Measurements from ENCODE around the gene ATG4D.
"Not testable (repeated sequence)": the region's sequence is repeated elsewhere in the genome, so short reads cannot be mapped to it uniquely, and the experiment has no call there.

The ATG4D gene

DNA sequence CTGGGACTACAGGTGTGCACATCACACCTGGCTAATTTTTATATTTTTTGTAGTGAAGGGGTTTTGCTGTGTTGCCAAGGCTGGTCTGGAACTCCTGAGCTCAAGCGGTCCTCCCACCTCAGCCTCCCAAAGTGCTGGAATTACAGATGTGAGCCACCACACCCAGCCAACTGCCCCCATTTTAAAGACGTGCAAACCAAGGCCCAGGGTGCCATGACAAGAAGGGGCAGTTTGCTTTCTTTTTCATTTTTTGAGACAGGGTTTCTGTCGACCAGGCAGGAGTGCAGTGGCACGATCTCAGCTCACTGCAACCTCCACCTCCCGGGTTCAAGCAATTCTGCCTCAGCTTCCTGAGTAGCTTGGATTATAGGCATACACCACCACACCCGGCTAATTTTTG is 30.1 kb downstream of the ATG4D start:
- not testable (repeated sequence) for H3K36me3 Mint-ChIP-seq (ENCODE audit: low read depth); H3K9me3 Mint-ChIP-seq; H3K4me3 Mint-ChIP-seq; H3K27ac Mint-ChIP-seq; H3K27me3 Mint-ChIP-seq
- peaks cover 22% of the 10 kb centered on the region for H3K4me1 Mint-ChIP-seq (ENCODE audit: low read depth)

- no peak overlapping the region for H3K27ac Mint-ChIP-seq
- H3K36me3 Mint-ChIP-seq (ENCODE audit: low read depth): no peaks in the 10 kb centered on the region
- no peaks in the 10 kb centered on the region for H3K27me3 Mint-ChIP-seq
- H3K4me1 Mint-ChIP-seq (ENCODE audit: low read depth): peaks cover 18% of the 10 kb centered on the region
- H3K9me3 Mint-ChIP-seq: no peaks in the 10 kb centered on the region
- no peak overlapping the region for H3K4me3 Mint-ChIP-seq
These were observed 30.8 kb downstream of the ATG4D start for GRCh38 chr19:10574462-10574861.

DNA sequence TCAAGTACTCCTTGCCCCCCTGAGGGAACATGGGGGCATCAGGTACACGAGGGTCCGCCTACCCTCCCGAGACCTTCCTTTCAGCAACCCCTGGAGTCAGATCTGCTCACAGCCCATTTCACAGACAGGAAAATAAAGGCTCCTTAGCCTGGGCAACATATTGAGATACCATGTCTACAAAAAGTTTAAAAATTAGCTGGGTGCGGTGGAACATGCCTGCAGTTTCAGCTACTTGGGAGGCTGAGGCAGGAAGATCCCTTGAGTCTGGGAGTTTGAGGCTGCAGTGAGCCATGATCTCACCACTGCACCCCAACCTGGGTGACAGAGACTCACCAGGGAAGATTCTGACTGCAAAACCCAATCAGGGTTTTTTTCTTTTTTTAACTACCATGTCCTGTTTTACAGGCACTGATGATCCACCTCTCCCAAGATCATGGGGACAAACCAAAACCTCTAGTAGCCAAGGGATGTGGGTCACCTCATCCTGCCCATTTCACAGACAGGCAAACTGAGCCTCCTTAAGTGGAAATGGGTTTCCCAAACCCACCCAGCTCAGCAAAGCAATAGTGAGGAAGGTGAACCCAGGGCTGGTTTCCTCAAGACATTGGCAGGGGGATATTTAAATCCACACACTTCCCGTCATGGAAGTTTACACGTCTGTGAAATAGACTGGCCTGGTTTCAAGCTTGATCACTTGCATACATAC is 31.5 kb downstream of the ATG4D start:
- Mint-ChIP-seq H3K36me3 (ENCODE audit: low read depth) (no peaks in the 10 kb centered on the region), H3K9me3 (no peaks in the 10 kb centered on the region), H3K27me3 (no peaks in the 10 kb centered on the region), H3K27ac (no peak overlapping the region), H3K4me3 (no peak overlapping the region), H3K4me1 (ENCODE audit: low read depth) (peaks cover 12% of the 10 kb centered on the region)

DNA sequence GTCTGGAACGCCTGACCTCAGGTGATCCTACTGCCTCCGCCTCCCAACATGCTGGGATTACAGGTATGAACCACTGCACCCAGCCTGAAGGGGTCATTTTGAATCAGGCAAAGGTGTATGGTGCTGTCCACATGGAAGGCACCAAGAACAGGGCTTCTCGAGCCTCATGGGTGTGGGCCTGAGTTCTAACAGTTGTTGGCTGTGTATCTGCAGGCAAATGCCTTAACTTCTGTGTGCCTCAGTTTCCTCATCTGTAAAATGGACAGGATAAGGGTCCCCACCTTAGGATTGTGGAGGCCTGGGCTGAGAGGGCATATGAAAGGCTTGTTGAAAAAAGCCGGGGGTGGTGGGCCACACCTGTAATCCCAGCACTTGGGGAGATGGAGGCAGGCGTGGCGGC is 34.2 kb downstream of the ATG4D start:
- Mint-ChIP-seq H3K9me3 (no peaks in the 10 kb centered on the region), H3K36me3 (ENCODE audit: low read depth) (no peaks in the 10 kb centered on the region), H3K27ac (no peak overlapping the region), H3K27me3 (no peaks in the 10 kb centered on the region), H3K4me1 (ENCODE audit: low read depth) (peaks cover 6% of the 10 kb centered on the region), H3K4me3 (no peak overlapping the region)

DNA sequence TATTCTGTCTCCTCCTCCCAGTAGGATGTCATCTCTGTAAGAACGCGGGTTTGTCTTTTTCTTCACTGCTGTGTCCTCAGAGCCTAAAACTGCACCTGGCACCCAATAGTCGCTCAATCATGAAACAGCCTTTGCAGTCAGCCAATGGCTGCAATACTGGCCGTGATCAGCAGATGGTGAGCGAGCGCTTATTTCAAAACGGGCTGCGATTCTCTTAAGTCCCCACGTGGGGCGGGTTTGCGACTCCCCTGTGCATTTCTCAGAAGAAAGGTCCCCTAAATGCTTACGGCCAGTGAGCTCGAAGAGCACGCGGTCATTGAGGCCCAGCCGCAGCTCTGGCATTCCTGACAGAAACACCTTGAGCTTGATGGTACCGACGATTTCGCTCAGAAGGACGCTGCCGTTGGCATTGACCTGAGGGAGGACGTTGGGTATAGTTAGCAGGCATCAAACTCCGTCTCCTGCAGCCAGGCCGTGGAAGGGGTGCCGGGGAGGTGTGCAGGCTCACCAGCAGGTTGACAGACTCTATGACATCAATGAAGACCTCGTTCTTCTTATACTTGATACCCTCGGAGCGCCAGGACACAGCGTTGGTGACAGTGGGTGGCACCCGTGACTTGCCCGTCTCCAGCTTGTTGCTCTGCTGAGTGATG is 37.4 kb downstream of the ATG4D start:
- H3K4me3 Mint-ChIP-seq: no peak overlapping the region
- no peaks in the 10 kb centered on the region for H3K27me3 Mint-ChIP-seq
- H3K36me3 Mint-ChIP-seq (ENCODE audit: low read depth): no peaks in the 10 kb centered on the region
- no peaks in the 10 kb centered on the region for H3K9me3 Mint-ChIP-seq
- H3K27ac Mint-ChIP-seq: no peak overlapping the region
- peaks cover 14% of the 10 kb centered on the region for H3K4me1 Mint-ChIP-seq (ENCODE audit: low read depth)

DNA sequence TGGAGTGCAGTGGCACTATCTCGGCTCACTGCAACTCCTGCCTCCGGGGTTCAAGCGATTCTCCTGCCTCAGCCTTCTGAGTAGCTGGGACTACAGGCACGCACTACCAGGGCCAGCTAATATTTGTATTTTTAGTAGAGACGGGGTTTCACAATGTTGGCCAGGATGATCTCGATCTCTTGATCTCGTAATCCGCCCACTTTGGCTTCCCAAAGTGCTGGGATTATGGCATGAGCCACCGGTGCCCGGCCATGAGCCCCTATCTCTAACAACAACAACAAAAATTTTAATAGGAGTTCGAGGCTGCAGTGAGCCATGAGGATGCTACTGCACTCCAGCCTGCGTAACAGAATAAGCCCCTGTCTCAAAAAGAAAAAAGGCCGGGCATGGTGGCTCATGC is 38.4 kb downstream of the ATG4D start:
- H3K4me3 Mint-ChIP-seq: no peak overlapping the region
- H3K9me3 Mint-ChIP-seq: no peaks in the 10 kb centered on the region
- peaks cover 14% of the 10 kb centered on the region for H3K4me1 Mint-ChIP-seq (ENCODE audit: low read depth)
- H3K36me3 Mint-ChIP-seq (ENCODE audit: low read depth): no peaks in the 10 kb centered on the region
- H3K27me3 Mint-ChIP-seq: no peaks in the 10 kb centered on the region
- H3K27ac Mint-ChIP-seq: no peak overlapping the region

- peaks cover 8% of the 10 kb centered on the region for H3K27me3 Mint-ChIP-seq
- no peaks in the 10 kb centered on the region for H3K36me3 Mint-ChIP-seq (ENCODE audit: low read depth)
- peaks cover 20% of the 10 kb centered on the region for H3K4me1 Mint-ChIP-seq (ENCODE audit: low read depth)
- no peaks in the 10 kb centered on the region for H3K9me3 Mint-ChIP-seq
- no peak overlapping the region for H3K27ac Mint-ChIP-seq
- no peak overlapping the region for H3K4me3 Mint-ChIP-seq
These were observed 39.5 kb downstream of the ATG4D start for GRCh38 chr19:10583036-10583776.

DNA sequence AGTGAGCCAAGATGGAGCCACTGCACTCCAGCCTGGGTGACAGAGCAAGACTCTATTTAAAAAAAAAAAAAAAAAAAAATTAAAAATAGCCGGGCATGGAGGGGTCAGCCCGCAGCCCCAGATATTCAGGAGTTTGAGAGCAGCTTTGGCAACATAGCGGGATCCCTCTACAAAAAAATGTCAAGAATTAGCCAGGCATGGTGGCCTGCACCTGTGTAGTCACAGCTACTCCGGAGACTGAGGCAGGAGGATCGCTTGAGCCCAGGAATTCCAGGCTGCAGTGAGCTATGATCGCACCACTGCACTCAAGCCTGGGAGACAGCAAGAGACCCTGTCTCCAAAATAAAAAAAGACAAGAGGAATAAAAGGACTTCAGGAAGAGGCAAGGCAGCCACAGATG is 42.7 kb downstream of the ATG4D start:
- Mint-ChIP-seq H3K4me3 (no peak overlapping the region), H3K27me3 (peaks cover 8% of the 10 kb centered on the region), H3K36me3 (ENCODE audit: low read depth) (no peaks in the 10 kb centered on the region), H3K4me1 (ENCODE audit: low read depth) (peaks cover 14% of the 10 kb centered on the region), H3K27ac (no peak overlapping the region), H3K9me3 (no peaks in the 10 kb centered on the region)

DNA sequence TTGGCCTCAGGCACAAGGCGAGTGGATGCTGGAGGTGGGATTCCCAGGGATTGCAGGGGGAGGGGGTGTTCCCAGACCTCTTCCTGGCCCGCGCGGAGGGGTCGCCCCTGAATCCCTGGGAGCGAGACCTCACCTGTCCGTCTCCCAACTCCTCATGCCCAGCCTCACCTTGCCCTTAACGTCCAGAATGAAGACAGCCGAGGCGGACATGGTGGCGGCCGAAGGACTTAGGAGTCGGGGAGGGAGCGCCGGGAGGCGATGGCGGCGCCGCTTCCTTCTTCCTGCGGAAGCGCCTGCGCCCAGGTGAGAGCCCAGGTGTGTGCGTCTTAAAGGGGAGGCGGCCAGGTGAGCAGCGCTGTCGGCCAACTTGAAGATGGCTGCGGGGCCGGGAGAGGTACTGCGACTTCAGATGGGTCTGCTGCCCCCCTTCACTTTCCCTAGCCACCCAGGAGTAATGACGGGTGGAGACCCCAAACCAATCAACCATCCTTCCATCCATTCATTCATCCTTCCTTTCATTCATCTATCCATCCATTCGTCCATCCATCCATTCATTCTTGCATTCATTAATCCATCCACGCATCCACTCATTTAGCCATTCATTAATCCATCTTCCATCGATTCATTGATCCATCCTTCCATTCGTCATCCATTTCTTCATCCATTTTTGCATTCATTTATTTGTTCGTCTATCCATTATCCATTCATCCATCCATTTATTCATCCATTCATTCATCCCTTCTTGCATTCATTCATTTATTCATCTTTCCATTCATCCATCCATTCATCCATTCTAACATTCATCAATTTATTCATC is 43.5 kb downstream of the ATG4D start, which contains the start of gene AP1M2:
AP1M2 (minus strand) TSS at position 291 of the 817 bp plus-strand sequence; CDS start at position 210, 81 bp downstream.
- Mint-ChIP-seq H3K36me3 (ENCODE audit: low read depth) (no peaks in the 10 kb centered on the region), H3K4me3 (no peak within 1 kb of the TSS), H3K4me1 (ENCODE audit: low read depth) (peaks cover 14% of the 10 kb centered on the region), H3K27me3 (peaks cover 8% of the 10 kb centered on the region), H3K9me3 (no peaks in the 10 kb centered on the region), H3K27ac (no peak within 1 kb of the TSS)

DNA sequence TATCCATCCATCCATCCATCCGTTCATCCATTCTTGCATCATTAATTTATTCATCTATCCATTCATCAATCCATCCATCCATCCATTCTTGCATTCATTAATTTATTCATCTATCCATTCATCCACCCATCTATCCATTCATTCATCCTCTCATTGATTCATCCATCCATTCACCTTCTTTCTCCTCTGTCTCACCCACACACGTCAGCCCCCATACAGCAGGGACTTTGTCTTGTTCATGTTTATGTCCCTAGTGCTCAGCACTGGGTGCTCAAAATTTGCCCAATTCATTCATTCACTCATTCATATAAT is 44.1 kb downstream of the ATG4D start:
- no peaks in the 10 kb centered on the region for H3K36me3 Mint-ChIP-seq (ENCODE audit: low read depth)
- no peak overlapping the region for H3K27ac Mint-ChIP-seq
- H3K4me3 Mint-ChIP-seq: no peak overlapping the region
- peaks cover 14% of the 10 kb centered on the region for H3K4me1 Mint-ChIP-seq (ENCODE audit: low read depth)
- no peaks in the 10 kb centered on the region for H3K9me3 Mint-ChIP-seq
- peaks cover 8% of the 10 kb centered on the region for H3K27me3 Mint-ChIP-seq

DNA sequence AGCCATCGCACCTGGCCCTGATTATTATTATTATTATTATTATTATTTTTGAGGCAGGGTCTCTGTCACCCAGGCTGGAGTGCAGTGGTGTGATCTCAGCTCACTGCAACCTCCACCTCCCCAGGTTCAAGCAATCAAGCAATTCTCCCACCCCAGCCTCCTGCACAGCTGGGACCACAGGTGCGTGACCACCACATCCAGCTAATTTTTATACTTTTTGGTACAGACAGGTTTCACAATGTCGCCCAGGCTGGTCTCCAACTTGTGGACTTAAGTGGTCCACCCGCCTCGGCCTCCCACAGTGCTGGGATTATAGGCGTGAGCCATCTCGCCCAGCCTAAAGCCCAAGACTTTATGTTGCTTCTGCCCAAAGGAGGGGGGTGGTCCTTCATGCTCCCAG is 49.4 kb downstream of the ATG4D start:
- Mint-ChIP-seq H3K27me3 (no peaks in the 10 kb centered on the region), H3K4me1 (ENCODE audit: low read depth) (peaks cover 24% of the 10 kb centered on the region), H3K9me3 (no peaks in the 10 kb centered on the region), H3K27ac (no peak overlapping the region), H3K36me3 (ENCODE audit: low read depth) (no peaks in the 10 kb centered on the region), H3K4me3 (no peak overlapping the region)

GRCh38 chr19:10593820-10594637 is 50.3 kb downstream of the ATG4D start:
- H3K27me3 Mint-ChIP-seq: no peaks in the 10 kb centered on the region
- no peak overlapping the region for H3K4me3 Mint-ChIP-seq
- no peaks in the 10 kb centered on the region for H3K36me3 Mint-ChIP-seq (ENCODE audit: low read depth)
- no peaks in the 10 kb centered on the region for H3K9me3 Mint-ChIP-seq
- peak overlapping the region; percentile 58 for H3K27ac Mint-ChIP-seq
- H3K4me1 Mint-ChIP-seq (ENCODE audit: low read depth): peaks cover 24% of the 10 kb centered on the region

- no peaks in the 10 kb centered on the region for H3K9me3 Mint-ChIP-seq
- H3K4me1 Mint-ChIP-seq (ENCODE audit: low read depth): peaks cover 43% of the 10 kb centered on the region
- H3K27ac Mint-ChIP-seq: no peak overlapping the region
- no peaks in the 10 kb centered on the region for H3K27me3 Mint-ChIP-seq
- no peak overlapping the region for H3K4me3 Mint-ChIP-seq
- H3K36me3 Mint-ChIP-seq (ENCODE audit: low read depth): peaks cover 5% of the 10 kb centered on the region
These were observed 56.4 kb downstream of the ATG4D start for GRCh38 chr19:10600149-10600548.

DNA sequence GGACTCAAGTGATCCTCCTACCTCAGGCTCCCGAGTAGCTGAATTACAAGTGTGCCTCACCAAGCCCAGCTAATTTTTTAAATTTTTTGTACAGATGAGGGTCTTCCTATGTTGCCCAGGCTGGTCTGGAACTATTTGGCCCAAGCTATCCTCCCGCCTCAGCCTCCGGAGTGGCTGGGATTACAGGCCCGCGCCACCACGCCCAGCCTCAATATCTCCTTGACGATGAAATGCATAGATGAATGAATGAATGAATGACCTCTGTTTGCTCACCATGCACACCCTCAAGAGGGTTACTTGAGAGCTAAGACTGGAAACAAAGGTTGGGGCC is 58.3 kb downstream of the ATG4D start:
- peak overlapping the region; percentile 68 for H3K27ac Mint-ChIP-seq
- H3K9me3 Mint-ChIP-seq: no peaks in the 10 kb centered on the region
- peak overlapping the region; percentile 59 for H3K4me3 Mint-ChIP-seq
- no peaks in the 10 kb centered on the region for H3K27me3 Mint-ChIP-seq
- peaks cover 5% of the 10 kb centered on the region for H3K36me3 Mint-ChIP-seq (ENCODE audit: low read depth)
- H3K4me1 Mint-ChIP-seq (ENCODE audit: low read depth): peaks cover 32% of the 10 kb centered on the region

All from stimulated activated naive CD8-positive, alpha-beta T cell treated with anti-CD3 and anti-CD28 coated beads, Interleukin-15, Interleukin-2, amounts not matched to agents 100 ng/mL and 50 ng/mL, for 24 hours (primary cell).